SJCRH30 (cell line): ENCODE data around the gene TANK. TPM values are rescaled to one million over a fixed set of nuclear protein-coding genes. Genes with fewer than 3 reads are reported as not detected.
"Not testable (repeated sequence)": the region's sequence is repeated elsewhere in the genome, so short reads cannot be mapped to it uniquely, and the experiment has no call there.

Source experiments
- DNase-seq, 2 experiments: peaks; one replicate each; pipeline ENCODE4 v3.0.0-alpha.2; 2015 to 2020
- H3K27ac ChIP-seq: fragments of 250-450 bp; sonication (Bioruptor Pico); 2 replicates; pipeline ENCODE4 v1.5.1; 2020; ENCODE audit warnings: mild to moderate bottlenecking, moderate library complexity
- H3K27me3 ChIP-seq: fragments of 250-450 bp; sonication (Bioruptor Pico); 2 replicates; pipeline ENCODE4 v1.5.1; 2020; ENCODE audit warnings: mild to moderate bottlenecking, moderate library complexity
- H3K36me3 ChIP-seq: fragments of 250-450 bp; sonication (Bioruptor Pico); 2 replicates; pipeline ENCODE4 v1.5.1; 2020; ENCODE audit warnings: mild to moderate bottlenecking, moderate library complexity
- H3K4me1 ChIP-seq: fragments of 250-450 bp; sonication (Bioruptor Pico); 2 replicates; pipeline ENCODE4 v1.5.1; 2020; ENCODE audit warnings: mild to moderate bottlenecking, moderate library complexity
- H3K4me3 ChIP-seq: fragments of 250-450 bp; sonication (Bioruptor Pico); 2 replicates; pipeline ENCODE4 v1.5.1; 2020; ENCODE audit warnings: mild to moderate bottlenecking, moderate library complexity
- H3K9me3 ChIP-seq: fragments of 250-450 bp; sonication (Bioruptor Pico); replicated peaks from 2 replicates; pipeline ENCODE4 v1.5.1; 2020; ENCODE audit warnings: mild to moderate bottlenecking, moderate library complexity
- total RNA-seq: library from RNA; depleted of rRNA; stranded (reverse); fragments of >200 nt; shearing (Covaris generic); gene quantifications from 2 replicates; pipeline ENCODE4 v1.2.3, GENCODE V29; 2014; rRNA removed

TANK gene
- total RNA-seq, 1 experiment from 2014 or later: 45.2 TPM

DNA sequence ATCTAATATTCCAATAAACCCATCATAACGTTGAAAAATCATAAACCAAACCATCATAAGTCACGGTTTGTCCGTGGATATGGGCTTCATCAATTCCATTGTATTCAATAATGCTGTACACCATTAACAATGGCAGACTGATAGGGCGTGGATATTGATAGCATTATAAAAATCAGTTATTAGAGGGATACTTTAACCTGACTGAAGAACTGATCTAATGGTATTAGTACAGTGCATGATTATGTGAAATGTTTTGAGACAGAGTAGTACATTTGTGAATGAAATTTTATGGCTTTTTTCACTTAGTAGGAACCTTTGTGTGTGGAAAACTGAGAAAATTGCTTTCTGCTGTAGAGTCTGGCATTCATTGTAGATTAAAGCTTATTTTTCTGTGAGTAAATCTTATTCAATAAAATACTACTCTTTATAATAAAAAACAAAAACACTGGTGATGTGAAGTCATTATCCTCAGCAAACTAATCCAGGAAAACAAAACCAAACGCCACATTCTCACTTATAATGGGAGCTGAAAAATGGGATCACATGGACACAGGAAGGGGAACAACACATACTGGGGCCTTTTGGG lies 119.1 kb downstream of the TANK start:
- not testable (repeated sequence) for H3K27me3 ChIP-seq, H3K9me3 ChIP-seq, DNase-seq, H3K4me3 ChIP-seq, H3K4me1 ChIP-seq, H3K36me3 ChIP-seq, H3K27ac ChIP-seq

DNA sequence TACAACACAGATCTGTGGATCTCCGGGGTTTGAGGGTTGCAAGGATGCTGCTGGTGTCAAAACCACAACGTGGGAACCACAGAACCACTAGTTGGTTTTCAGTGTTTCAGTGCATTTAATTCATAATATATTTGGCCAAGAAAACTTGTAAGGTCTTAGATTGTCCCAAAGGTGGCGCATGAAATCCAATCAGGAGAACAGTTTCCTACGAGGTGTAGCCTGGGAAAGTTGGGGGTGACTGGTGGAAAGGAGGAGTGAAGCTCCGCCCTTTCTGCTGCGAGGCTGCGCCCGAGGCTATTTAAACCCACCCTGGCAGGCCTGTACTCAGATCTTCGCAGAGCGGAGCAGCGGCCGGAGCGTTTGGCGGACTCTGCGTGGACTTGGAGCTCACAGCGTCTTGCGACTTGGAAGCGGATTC lies 120.7 kb downstream of the TANK start:
- not testable (repeated sequence) for H3K27ac ChIP-seq, H3K36me3 ChIP-seq, H3K27me3 ChIP-seq, H3K4me1 ChIP-seq, H3K4me3 ChIP-seq, H3K9me3 ChIP-seq
- peak; percentile 21 to 25 for DNase-seq

DNA sequence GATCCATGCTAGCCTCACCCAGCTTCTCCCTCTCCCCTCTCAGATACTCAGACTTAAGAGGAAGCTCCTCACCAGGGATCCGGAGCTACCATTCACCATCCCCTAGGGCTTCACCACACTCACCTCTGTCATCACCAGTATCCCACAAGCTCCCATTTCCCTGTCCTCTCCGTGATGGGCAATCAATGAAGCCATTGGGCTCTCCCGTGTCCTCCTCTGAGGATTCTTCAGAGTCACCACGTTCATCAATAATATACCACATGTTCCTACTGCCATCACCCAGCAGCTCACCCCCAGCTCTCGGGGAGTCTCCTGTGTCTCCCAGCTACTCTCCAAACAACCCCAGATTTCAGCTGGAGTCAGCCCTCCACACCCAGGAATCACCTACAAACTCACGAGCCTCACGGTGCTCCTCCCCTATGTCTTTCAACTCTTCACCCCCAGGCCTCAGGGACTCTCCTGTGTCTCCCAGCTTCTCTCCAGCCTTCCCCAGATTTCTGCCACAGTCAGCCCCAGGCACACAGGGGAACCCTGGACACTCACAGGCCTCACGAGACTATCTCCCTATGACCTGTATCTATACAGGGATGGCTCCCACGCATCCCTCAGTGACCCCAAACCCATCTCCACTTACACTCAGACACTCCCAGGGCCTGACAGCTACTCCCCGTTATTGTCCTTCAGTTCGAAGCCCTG lies 121.5 kb downstream of the TANK start:
- H3K36me3 ChIP-seq, H3K27ac ChIP-seq, H3K9me3 ChIP-seq, H3K4me3 ChIP-seq, H3K27me3 ChIP-seq, DNase-seq, H3K4me1 ChIP-seq: not testable (repeated sequence)

DNA sequence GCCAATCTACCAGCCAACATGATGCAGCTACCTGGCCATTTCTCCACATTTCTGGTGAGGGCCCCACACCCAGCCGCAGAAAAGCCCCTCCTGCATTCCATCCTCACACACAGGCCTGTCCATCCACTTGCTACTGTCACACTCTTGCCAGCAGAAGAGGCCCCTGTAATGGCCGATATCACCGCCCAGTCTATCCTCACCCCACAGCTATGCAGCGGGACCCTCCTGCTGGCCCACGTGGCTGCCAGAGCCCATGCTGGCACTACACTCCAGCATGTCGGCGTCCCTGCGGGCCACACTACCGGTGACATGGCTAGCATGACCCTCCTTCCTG lies 122.0 kb downstream of the TANK start:
- H3K27ac ChIP-seq, H3K27me3 ChIP-seq, DNase-seq, H3K9me3 ChIP-seq, H3K36me3 ChIP-seq, H3K4me1 ChIP-seq, H3K4me3 ChIP-seq: not testable (repeated sequence)

DNA sequence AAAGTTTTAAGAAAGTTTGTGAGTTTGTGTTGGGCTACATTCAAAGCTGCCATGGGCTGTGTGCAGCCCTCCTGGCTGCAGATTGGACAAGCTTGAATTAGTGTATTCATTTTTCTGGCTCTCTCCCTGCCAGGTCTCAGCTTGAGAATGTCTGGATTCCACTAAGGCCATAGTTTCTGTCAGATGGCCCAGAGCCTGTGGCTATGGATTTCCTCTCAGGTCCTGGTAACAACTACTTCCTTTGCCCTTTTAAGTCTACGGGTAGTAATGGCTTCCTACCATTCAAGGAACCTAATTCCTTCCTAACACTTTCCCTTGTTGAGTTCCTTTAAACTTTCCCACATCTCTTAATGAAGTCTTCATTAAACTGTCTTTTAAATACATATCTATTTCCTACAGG lies 123.7 kb downstream of the TANK start:
- H3K4me3 ChIP-seq: no peak overlapping the region
- H3K9me3 ChIP-seq: no peaks in the 10 kb centered on the region
- no peaks in the 10 kb centered on the region for H3K36me3 ChIP-seq
- no peaks in the 10 kb centered on the region for H3K27me3 ChIP-seq
- no peak overlapping the region for H3K27ac ChIP-seq
- DNase-seq: no peak
- no peaks in the 10 kb centered on the region for H3K4me1 ChIP-seq

Other genes with a start within 250 kb of the TANK start
- gene PSMD14, start 148.0 kb downstream of the TANK start, total RNA-seq: 99.9 and 105 TPM in 2 replicates